SK-N-DZ (cell line): ENCODE measurements around the gene NUP155.
"Not testable (repeated sequence)": the region's sequence is repeated elsewhere in the genome, so short reads cannot be mapped to it uniquely, and the experiment has no call there.

Experiments used
- DNase-seq: peaks from one replicate; pipeline ENCODE4 v3.0.0-alpha.2; 2015; ENCODE audit warnings: low spot score
- small RNA-seq, 2 experiments: library from RNA; depleted of rRNA; stranded (forward); fragments of <200 nt; gene quantifications; one replicate each; pipeline ENCODE3, GENCODE V24; 2014

Gene NUP155

DNA sequence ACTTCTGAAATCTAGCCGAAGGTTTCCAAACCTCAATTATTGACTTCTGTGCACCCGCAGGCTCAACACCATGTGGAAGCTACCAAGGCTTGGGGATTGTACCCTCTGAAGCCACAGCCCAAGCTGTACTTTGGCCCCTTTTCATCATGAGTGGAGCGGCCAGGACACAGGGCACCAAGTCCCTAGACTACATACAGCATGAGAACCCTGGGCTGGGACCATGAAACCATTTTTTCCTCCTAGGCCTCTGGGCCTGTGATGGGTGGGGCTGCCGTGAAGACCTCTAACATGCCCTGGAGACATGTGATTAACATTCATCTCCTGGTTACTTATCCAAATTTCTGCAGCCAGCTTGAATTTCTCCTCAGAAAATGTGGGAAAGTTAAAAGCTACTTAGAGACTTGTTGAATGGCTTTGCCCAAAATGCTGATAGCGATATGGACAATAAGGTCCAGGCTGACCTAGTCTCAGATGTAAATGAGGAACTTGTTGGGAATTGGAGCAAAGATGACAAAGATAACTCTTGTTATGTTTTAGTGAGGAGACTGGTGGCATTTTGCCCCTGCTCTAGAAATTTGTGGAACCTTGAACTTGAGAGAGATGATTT, 87.6 kb downstream of the NUP155 start:
- no peak for DNase-seq

DNA sequence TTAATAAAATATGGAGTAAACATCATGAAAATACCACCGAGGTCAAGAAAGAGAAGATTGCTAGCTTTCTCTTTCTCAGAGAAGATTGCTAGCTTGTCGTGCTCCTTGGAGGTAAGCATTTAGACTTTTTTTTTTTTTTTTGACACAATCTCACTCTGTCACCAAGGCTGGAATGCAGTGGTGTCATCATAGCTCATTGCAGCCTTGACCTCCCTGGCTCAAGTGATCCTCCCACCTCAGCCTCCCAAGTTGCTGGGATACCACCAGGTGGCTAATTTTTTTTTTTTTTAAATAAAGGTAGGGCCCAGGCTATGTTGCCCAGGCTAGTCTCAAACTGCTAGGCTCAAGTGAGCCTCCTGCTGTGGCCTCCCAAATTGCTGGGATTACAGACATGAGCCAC, 95.4 kb downstream of the NUP155 start:
- DNase-seq: no peak

DNA sequence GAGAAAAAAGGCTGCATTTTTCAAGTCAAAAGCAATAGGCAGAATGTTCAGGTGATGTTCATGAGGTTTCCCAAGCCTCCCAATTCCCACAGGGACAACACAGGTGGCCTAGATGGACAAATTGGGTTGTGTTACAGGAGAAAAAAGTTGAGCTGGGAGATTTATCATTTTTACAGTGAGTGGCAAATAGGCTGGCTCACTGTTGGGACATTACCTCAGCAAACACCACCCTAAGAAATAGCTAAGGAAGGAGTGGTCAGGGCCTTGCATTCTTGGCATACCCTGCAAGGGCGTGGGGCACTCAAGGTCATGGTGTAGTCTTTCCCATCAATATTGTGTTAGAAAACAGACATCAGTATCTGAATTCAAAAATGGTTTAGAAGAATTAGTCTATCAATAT, 98.4 kb downstream of the NUP155 start:
- DNase-seq: no peak

DNA sequence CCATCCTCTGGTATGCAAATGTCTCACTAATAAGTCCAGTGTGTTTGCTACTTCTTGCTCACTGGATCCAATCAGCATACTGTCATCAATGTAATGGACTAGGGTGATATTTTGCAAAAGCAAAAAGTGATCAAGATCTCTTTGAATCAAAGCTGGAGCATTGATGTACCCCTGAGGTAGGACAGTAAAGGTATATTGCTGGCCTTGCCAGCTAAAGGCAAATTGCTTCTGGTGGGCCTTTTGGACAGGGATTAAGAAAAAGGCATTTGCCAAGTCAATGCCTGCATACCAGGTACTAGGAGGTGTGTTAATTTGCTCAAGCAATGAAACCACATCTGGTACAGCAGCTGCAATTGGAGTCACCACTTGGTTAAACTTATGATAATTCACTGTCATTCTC, 102.8 kb downstream of the NUP155 start:
- DNase-seq: not testable (repeated sequence)

GRCh38 chr5:37255774-37256358, 115.0 kb downstream of the NUP155 start:
- no peak for DNase-seq

DNA sequence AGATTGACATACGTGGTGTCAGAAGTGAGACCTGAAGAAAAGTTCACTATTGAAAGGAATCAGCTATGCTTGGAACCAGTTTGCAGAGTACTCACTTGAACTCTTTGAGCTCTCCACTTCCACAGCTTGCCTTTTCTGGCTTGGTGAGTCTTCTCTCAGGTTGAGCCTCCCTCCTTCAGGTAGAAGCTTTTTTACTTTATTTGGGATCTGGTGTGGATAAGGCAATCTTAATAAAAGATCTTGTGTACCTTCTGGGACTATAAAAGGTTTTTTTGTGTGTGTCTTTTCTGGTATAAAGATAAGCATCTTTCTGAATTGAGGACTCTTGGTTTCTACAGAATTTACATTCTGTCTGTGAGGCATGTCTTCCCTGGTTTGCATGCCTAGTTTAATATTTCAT, 116.3 kb downstream of the NUP155 start:
- no peak for DNase-seq

GRCh38 chr5:37251665-37252064, 119.2 kb downstream of the NUP155 start:
- no peak for DNase-seq

DNA sequence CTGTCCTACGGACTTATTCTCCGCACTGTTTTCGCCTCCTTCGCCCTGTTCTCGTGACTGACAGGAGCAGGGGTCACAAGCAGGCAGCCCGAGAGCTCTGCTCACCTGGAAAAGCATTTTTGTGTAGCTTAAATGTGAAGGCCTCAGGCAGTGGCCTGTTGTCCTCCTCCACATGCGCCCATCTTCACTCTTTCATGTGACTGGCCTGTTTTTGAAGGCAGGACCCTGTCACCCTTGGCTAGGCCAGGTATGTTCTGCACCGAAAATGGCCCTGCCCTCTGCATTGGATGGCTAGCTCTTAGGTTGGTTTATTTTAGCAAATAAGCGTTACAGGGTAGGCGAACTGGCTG, 121.1 kb downstream of the NUP155 start:
- no peak for DNase-seq

GRCh38 chr5:37248970-37249814, 121.7 kb downstream of the NUP155 start, which contains the start of gene CPLANE1:
TSS of gene CPLANE1 (minus strand) at chr5:37249376. CDS start at chr5:37247698, 1,678 bp downstream.
- DNase-seq: peak; percentile 86

GRCh38 chr5:37248421-37248969, 122.4 kb downstream of the NUP155 start:
- peak; percentile 37 for DNase-seq

DNA sequence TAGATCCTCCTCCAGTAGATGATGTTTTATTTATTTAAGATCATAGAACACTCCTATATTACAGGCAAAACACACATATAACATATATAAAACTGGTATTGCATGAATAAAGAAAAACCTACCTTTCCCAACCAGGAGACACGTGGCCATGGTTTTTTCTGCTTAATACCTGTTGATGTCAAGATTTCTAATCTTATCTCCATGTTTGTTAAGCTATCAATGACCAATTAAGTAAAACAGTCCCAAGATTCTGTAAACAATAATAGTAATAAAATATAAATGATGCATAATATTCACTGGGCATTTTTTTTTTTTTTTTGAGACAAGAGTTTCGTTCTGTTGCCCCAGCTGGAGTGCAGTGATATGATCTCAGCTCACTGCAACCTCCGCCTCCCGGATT, 123.4 kb downstream of the NUP155 start:
- DNase-seq: no peak

- DNase-seq: no peak
These were observed 123.9 kb downstream of the NUP155 start for GRCh38 chr5:37247036-37247435.

Small RNA genes within 50 kb of the gene (small RNA-seq; reads per million reads assigned to genes)
- 0 reads per million in 2 experiments for gene RNU7-75P
